Astrocyte (in vitro differentiated cells and primary cell): Measurements from ENCODE around the gene CACNA1D.

Experiments
- CTCF ChIP-seq: IDR thresholded peaks from 2 replicates; pipeline ENCODE4 v1.5.1; 2011; ENCODE audit warnings: low read depth, mild to moderate bottlenecking, inconsistent platforms, low read length, moderate library complexity; ENCODE audit not compliant: insufficient read depth
- EZH2 ChIP-seq: IDR thresholded peaks from 2 replicates; pipeline ENCODE4 v1.6.1; 2012; ENCODE audit warnings: mild to moderate bottlenecking, low read length, inconsistent platforms; ENCODE audit not compliant: insufficient read depth

- TF ChIP-seq CTCF (no peak), EZH2 (no peak)
Observed at GRCh38 chr3:53803816-53804695, 309.6 kb downstream of the CACNA1D start.
